ENCODE measurements around the gene RHOD.

The RHOD gene

DNA sequence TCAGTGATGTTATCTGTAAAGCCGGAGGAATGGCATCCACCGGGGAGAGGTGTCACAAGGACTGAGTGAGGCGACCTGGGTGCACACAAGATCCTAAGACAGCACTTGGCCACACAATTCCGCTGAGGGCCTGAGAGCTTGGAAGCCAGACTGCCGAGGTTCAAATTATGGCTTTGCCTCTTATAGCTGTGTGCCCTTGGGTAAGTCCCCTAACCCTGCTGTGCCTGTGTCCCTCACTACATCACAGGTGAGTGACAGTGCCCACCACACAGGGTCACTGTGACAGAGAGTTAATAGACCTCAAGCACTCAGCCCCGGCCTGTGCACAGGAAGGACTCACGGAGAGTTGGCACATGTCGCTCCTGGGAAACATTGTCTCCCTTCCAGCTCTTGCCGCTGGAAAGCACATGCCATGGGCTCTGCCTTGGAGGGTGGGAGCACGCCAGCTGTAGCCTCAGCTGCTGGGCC lies 592 bp downstream of the RHOD start:
- TF ChIP-seq, protein P1, sequence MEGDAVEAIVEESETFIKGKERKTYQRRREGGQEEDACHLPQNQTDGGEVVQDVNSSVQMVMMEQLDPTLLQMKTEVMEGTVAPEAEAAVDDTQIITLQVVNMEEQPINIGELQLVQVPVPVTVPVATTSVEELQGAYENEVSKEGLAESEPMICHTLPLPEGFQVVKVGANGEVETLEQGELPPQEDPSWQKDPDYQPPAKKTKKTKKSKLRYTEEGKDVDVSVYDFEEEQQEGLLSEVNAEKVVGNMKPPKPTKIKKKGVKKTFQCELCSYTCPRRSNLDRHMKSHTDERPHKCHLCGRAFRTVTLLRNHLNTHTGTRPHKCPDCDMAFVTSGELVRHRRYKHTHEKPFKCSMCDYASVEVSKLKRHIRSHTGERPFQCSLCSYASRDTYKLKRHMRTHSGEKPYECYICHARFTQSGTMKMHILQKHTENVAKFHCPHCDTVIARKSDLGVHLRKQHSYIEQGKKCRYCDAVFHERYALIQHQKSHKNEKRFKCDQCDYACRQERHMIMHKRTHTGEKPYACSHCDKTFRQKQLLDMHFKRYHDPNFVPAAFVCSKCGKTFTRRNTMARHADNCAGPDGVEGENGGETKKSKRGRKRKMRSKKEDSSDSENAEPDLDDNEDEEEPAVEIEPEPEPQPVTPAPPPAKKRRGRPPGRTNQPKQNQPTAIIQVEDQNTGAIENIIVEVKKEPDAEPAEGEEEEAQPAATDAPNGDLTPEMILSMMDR (IDR thresholded peaks at IDR 0.05; ENCODE audit: low read depth, low read length, missing control alignments): no peak
- peak overlapping the region; percentile 37 for H3K4me3 ChIP-seq (replicated peaks; ENCODE audit: low read depth, low read length)
- DNase-seq (ENCODE audit: extremely low read depth, low read depth): no peak

DNA sequence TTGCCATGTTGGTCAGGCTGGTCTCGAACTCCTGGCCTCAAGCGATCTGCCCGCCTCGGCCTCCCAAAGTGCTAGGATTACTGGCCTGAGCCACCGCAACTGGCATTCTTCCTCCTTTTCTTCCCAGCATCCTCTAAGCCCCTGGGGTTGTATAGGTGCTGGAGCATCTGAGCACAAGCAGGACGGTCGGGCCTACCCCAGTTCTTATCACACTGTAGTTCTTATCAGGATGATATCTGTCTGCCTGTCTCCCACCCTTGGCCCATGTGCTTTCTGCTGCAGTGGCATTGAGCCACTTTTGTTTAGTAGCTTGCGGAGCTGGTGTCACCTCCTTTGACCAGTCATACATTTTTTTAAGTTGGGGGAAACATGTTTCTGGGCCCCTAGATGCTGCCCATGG lies 1.9 kb downstream of the RHOD start:
- H3K4me3 ChIP-seq (replicated peaks; ENCODE audit: low read depth, low read length): no peak overlapping the region
- DNase-seq (ENCODE audit: extremely low read depth, low read depth): no peak
- TF ChIP-seq, protein P1 (IDR thresholded peaks at IDR 0.05; ENCODE audit: low read depth, low read length, missing control alignments): no peak

DNA sequence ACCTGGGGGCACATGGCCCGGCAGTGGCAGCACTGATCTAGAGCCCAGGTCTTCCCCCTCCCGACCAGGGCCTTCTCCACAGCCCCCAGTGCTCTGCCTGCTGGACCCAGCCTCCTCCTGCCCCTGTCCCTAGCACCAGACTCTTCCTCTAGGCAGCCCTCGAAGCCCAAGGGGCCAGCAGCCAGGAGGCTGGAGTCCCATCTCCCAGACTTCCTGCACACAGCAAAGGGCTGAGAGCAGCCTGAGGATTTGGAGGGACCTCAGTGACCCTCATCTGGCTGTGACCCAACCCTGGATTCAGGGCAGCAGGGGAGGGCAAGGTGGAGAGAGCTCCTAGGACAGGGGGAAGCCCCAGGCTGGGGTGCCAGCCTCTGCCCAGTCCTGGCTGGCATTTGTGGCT lies 3.0 kb downstream of the RHOD start:
- DNase-seq (ENCODE audit: extremely low read depth, low read depth): no peak
- H3K4me3 ChIP-seq (replicated peaks; ENCODE audit: low read depth, low read length): no peak overlapping the region
- TF ChIP-seq, protein P1 (IDR thresholded peaks at IDR 0.05; ENCODE audit: low read depth, low read length, missing control alignments): no peak

DNA sequence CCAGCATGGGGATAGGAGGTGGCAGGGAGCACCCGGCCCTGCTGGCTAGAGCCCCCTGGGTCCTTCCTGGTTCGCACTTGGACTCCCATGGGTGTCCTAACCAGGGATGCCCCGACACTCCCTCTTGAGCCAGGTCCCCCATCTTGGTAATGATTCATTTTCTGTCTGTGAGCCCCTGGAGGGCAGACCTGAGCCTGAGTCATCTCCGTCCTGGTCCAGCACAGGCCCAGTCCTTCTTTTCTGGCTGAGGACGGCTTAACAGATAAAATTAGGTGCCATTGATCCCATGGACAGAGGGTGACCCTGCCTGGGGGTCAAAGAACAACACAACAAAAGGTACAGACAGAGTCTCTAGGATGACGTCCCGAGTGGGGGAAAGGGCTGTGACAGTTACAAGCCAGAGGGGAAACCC lies 3.5 kb downstream of the RHOD start:
- no peak overlapping the region for H3K4me3 ChIP-seq (replicated peaks; ENCODE audit: low read depth, low read length)
- DNase-seq (ENCODE audit: extremely low read depth, low read depth): no peak
- TF ChIP-seq, protein P1 (IDR thresholded peaks at IDR 0.05; ENCODE audit: low read depth, low read length, missing control alignments): no peak

DNA sequence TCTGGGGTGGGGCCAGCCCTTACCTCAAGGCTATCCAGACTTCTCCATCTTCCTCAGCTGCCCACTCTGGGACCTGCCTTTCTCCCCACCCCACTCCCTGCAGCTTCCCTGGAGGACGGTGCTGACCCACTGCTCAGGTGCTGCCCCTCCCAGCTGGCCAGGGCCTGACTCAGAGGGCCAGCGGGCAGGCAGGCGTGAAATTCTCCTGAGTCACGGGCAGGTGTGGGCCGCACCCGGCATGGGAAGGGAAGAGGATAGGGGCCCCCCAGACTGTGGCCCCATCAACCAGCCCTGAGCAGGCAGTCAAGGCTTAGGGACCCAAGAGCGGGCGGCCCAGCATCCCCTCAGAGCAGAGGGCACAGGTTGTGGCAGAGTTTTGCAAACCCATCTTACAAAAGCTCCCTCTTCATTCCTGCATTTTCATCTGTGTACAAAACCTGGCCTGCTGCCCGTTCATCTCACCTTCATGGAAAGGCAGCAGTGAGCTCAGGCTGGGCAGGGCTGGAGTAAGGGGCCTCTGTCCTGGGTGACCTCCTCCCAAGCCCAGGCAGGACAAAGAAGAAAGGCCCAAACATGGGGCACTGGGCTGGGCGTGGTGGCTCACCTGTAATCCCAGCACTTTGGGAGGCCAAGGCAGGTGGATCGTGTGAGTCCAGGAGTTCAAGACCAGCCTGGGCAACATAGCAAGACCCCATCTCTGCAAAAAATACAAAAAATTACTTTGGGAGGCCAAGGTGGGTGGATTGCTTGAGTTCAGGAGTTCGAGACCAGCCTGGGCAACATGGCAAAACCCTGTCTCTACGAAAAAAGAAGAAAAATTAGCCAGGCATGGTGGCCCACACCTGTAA lies 6.1 kb downstream of the RHOD start:
- TF ChIP-seq, protein P1 (IDR thresholded peaks at IDR 0.05; ENCODE audit: low read depth, low read length, missing control alignments): no peak
- no peak overlapping the region for H3K4me3 ChIP-seq (replicated peaks; ENCODE audit: low read depth, low read length)
- DNase-seq (ENCODE audit: extremely low read depth, low read depth): no peak

DNA sequence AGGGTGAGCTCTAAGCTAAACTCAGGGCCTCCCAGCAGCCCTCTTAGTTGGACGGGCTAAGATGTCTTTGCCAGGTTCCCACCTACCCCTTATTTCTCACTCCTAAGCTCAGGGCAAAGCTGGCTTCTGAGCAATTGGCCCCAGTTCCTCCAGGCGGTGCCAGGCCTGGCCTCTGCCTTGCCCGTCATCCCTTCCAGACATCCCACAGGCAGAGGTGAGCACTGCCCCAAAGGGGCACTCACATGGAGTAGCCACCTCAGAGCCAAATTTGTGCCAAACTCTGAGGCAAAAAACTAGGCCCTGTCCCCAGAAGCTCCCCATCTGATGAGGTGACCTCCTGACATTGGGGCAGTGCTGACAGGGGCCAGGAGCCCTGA lies 9.7 kb downstream of the RHOD start:
- TF ChIP-seq, protein P1 (IDR thresholded peaks at IDR 0.05; ENCODE audit: low read depth, low read length, missing control alignments): no peak
- DNase-seq (ENCODE audit: extremely low read depth, low read depth): no peak
- no peak overlapping the region for H3K4me3 ChIP-seq (replicated peaks; ENCODE audit: low read depth, low read length)

Data from HFF-Myc (cell line).